CD4-positive, alpha-beta T cell treated with Interferon alpha-2 for 1 hour (primary cell): Measurements from ENCODE around the gene MARCHF10.
A peak's percentile ranks its signal among the peaks of the same experiment; 100 is the strongest.
"Not testable (repeated sequence)": the region's sequence is repeated elsewhere in the genome, so short reads cannot be mapped to it uniquely, and the experiment has no call there.

Source experiments
- DNase-seq, 2 donors: peaks; one replicate each; pipeline ENCODE4 v3.0.0-alpha.2; 2020 to 2022

Gene MARCHF10

GRCh38 chr17:62693616-62694409 lies 114.3 kb downstream of the MARCHF10 start:
- DNase-seq, result no peak

GRCh38 chr17:62692721-62693431 lies 115.2 kb downstream of the MARCHF10 start:
- DNase-seq, result peak in 1 of 2 donors; percentile 2

DNA sequence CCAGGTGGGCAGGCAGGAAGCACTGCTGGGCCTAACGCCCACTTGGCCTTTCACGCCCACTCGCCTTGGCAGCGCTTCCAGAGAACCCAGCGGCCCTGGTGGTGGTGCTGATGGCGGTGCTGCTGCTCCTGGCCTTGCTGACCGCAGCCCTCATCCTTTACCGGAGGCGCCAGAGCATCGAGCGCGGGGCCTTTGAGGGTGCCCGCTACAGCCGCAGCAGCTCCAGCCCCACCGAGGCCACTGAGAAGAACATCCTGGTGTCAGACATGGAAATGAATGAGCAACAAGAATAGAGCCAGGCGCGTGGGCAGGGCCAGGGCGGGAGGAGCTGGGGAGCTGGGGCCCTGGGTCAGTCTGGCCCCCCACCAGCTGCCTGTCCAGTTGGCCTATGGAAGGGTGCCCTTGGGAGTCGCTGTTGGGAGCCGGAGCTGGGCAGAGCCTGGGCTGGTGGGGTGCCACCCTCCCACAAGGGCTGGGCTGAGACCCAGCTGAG lies 115.9 kb downstream of the MARCHF10 start:
- no peak for DNase-seq

- DNase-seq, result not testable (repeated sequence)
These were observed 116.6 kb downstream of the MARCHF10 start for GRCh38 chr17:62691589-62691915.

- no peak for DNase-seq
These were observed 117.8 kb downstream of the MARCHF10 start for GRCh38 chr17:62690168-62690897.

- no peak for DNase-seq
These were observed 118.5 kb downstream of the MARCHF10 start for GRCh38 chr17:62689441-62690167.

GRCh38 chr17:62688398-62689160 lies 119.5 kb downstream of the MARCHF10 start:
- no peak for DNase-seq

DNA sequence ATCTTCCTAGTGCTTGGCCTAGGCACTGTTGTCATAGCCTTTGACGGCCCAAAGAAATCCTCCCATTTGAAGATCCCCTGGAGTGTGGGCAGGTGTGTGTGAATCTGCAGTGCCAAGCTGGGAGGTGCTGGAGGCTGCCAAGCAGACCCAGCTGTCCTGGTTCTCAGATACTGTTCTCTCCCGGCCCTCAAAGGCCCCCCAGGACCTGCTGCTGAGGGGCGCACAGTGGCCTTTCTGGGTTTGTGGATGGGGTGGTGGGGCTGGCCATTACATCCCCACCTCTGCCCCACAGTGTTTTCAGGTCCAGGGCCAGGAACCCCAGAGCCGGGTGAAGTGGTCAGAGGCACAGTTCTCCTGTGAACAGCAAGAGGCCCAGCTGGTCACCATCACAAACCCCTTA lies 120.1 kb downstream of the MARCHF10 start:
- DNase-seq, result no peak

DNA sequence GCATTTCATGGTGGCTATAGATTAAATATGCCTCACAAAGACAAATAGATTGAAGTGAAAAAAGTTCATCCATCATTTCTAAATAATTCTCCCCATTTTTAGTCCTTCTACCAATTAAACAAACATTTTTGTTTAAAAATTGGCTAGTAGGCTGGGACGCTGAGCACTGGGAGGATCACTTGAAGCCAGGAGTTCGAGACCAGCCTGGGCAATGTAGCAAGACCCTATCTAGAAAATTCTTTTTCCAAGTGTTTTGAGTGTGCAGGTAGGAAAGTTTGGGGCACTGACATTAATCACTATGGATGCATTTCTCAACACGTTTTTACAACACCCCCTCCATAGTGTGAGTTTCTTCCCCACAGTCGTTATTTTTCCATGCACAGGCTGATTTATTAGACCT lies 123.9 kb downstream of the MARCHF10 start:
- no peak for DNase-seq

- no peak for DNase-seq
These were observed 126.2 kb downstream of the MARCHF10 start for GRCh38 chr17:62681939-62682381.

GRCh38 chr17:62681061-62681938 lies 126.8 kb downstream of the MARCHF10 start:
- DNase-seq, result no peak

- DNase-seq, result no peak
These were observed 127.5 kb downstream of the MARCHF10 start for GRCh38 chr17:62680541-62681052.

GRCh38 chr17:62679866-62680377 lies 128.2 kb downstream of the MARCHF10 start:
- no peak for DNase-seq

DNA sequence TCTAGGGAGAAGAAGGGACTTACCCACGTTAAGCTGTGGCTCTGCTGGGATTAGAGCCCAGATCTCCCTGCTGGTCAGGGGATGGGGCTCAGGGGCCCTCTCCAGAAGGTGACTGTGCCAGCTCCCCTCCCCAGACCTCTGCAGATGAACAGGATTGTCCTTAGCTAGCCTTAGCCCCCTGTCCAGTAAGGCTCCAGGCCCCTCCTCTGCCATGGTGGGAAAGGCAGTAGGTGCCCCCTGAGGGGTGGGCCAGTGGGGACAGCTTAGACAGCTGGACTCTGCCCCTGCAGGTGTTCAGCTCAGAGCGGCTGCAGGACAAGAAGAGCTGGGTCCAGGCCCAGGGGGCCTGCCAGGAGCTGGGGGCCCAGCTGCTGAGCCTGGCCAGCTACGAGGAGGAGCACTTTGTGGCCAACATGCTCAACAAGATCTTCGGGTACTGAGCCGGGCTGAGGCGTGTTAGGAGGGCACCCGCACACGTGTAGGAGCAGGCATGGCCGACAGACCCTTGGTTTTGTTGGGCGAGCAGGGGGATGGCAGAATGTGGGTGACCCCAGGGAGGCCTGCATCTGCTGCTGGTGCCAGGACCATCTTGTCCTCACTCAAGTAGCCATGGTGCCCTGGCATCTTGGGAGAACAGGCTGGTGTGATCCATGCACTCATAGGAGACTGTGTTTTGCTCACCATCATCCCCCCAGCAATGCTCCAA lies 129.7 kb downstream of the MARCHF10 start:
- no peak for DNase-seq

GRCh38 chr17:62676952-62677596 lies 131.0 kb downstream of the MARCHF10 start:
- no peak for DNase-seq

DNA sequence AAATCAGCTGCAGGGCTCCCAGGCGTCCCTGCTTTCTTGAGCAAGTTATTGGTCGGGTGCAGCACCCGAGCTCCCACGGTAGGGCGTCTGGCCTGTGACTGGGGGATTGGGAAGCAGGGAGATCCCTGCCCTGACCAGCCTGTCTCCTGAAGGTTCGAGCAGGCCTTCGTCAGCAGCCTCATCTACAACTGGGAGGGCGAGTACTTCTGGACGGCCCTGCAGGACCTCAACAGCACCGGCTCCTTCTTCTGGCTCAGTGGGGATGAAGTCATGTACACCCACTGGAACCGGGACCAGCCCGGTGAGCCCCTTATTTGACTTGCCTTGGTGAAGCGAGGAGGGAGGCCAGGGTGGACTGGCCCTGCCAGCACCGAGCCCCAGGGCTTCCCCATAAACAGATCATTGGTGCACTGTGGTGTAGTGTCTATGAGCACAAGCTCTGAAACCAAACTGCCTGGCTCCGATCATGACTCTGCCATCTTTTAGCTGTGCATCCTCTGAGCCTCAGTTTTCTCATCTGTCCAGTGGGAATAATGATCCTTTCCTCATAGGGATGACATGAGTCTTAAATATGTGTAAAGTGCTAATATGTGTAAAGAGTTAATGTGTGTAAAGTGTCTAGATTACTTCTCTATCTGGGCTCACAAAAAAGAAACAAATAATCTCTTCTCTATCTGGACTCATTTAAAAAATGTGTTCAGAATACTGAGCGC lies 131.7 kb downstream of the MARCHF10 start:
- DNase-seq, result no peak

- no peak for DNase-seq
These were observed 132.4 kb downstream of the MARCHF10 start for GRCh38 chr17:62675701-62676100.

GRCh38 chr17:62675260-62675659 lies 132.9 kb downstream of the MARCHF10 start:
- DNase-seq, result no peak

GRCh38 chr17:62674841-62675240 lies 133.3 kb downstream of the MARCHF10 start:
- no peak for DNase-seq
